HG02642 (cell line): ENCODE results near the gene KRT7.
"Not testable (repeated sequence)": the region's sequence is repeated elsewhere in the genome, so short reads cannot be mapped to it uniquely, and the experiment has no call there.

Source experiments
- ATAC-seq: cut with Tn5 transposase; IDR thresholded peaks from one replicate; pipeline ENCODE4 v1.9.1; 2021; ENCODE audit warnings: mild to moderate bottlenecking; ENCODE audit not compliant: unreplicated experiment, poor library complexity

Gene KRT7

DNA sequence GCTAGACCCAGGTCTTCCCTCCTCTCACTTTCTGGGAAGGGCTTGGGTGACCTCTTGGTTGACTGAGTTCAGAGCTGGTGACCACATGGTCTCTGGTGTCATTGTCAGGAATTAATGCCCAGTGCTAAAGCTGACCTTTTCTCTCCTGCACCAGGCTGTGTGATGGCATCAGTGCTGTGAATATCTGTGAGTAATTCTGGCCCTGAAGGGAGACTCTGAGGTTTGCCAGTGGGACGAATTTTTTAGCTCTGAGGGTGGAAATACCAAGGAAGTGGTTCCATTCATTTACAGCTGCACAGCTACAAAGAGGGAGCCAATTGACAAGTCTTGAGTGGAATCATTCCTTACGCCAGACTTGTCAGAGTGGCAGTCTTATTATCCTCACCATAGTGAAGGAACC is 35.2 kb downstream of the KRT7 start:
- ATAC-seq, result no peak

DNA sequence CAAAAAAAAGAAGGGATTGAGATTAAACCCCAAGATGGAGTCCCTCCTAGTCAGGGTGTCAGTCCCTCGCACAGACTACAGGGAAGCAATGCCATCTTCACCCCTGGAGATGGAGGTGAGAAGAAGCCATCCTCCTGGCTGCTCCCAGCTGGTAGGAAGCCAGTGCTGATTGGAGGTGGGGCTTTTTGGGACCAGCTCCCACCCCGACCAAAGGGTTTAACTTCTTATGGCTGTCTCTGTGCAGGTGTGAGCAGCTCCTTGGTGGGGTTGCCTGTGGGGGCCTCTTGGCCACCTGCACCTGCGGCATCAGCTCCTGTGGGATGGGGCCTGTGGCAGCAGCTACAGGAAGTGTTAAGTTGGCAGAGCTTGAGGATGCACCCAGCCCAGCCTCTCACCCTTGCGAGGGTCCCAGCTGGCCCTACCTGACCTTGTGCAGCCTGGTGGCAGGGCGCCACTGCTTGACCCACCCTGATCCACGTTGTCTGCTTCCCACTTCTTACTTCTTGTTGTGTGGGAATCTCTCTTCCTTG is 37.6 kb downstream of the KRT7 start:
- no peak for ATAC-seq

- ATAC-seq, result no peak
These were observed 38.1 kb downstream of the KRT7 start for GRCh38 chr12:52271158-52271557.

GRCh38 chr12:52274521-52275120 is 41.6 kb downstream of the KRT7 start, which contains the start of gene KRT86:
TSS of gene KRT86 (plus strand) at chr12:52274645. CDS start at chr12:52301917, 27,272 bp downstream.
- no peak for ATAC-seq

DNA sequence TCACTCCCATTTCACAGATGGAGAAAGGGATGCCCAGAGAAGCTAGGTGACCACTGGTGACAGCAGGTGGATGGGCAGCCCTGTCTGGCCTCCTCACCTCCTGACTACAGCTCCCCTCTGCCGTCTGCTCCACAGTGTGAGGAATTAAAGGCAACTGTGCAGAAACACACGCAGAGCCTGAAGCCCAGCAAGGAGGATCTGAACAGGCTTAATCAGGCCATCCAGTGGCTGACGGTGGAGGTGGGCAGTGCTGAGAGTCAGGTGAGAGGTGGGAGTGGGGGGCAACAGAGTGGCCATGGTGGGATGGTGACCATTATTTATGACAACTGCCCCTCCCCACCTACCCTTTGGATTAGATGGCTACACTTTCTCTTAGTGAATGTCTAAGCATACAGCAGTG is 42.6 kb downstream of the KRT7 start:
- no peak for ATAC-seq

DNA sequence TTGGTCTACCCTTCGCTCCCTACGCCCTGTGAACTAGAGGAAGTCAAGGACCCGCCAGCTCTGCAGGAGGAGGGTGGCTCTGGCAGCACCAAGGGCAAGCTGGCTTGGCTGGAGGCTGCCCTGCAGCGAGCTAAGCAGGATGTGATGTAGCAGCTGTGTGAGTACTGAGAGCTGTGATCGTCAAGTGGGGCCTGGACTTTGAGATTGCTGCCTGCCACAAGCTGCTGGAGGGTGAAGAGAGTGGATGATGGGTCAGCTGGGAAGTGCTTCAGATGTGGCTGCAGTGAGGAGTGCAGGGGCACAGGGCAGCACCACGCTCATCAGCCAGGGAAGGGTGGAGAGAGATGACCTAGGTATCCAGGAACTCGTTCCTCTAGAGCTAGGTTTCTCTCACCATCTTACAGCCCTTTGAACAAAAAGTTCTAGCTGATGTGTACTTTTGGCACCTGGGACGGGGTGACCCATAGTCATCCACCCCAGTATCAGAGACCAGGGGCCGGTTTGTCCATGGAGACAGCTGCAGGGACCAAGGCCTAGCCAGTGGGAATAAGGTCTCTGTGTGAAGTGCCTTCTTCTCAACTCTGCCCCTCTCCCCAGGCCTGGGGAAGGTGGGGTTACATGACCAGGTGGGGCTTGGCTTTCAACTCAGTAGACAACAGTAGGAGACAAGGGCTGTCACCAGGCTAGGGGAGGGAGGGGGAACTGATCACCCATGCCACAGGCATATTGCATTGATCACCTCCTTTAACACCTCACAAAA is 44.6 kb downstream of the KRT7 start:
- no peak for ATAC-seq

- ATAC-seq, result peak; percentile 92
These were observed 45.8 kb downstream of the KRT7 start for GRCh38 chr12:52278575-52279421.

DNA sequence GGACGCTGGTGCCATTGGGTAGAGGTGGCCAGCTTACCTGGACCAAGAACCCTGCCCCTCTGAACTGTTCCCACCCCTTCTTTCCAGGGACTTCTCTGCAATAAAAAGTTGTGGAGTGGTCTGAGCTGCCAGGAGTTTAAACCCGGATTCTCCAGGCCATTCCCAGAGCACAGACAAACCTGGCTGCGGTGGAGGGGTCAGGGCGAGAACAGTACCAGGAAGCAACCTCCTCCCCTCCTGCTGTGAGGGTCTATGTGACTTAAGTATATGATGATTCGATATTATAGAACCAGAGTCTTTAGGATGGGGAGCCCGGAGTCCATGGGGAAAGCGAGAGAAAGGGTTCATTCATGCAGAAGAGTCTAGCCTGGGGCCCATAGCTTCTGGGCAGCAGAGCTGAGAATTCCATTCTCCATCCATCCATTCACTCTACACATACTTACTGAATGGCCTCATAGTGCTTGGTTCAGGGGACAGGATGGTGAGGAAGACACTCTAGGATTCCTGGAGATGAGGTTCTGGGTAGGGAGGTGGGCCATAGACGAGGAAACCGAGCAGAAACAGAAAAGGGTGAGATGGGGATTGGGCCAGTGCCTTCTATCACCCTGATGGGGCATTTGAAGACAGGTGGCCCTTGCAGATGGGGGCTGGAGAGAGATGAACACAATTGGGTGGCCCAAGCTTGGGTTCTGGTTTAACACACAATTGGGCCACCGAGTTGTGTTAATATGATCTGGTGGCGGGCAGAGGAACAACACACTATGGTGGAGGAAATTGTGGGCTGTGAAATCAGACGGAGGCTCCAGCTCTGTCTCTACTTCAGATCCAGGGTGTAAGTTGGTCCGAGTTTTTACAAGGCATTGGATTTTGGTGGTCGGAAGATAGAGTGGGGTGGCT is 46.6 kb downstream of the KRT7 start:
- ATAC-seq, result no peak

GRCh38 chr12:52280319-52280795 is 47.3 kb downstream of the KRT7 start:
- ATAC-seq, result no peak

- no peak for ATAC-seq
These were observed 47.9 kb downstream of the KRT7 start for GRCh38 chr12:52280796-52281560.

DNA sequence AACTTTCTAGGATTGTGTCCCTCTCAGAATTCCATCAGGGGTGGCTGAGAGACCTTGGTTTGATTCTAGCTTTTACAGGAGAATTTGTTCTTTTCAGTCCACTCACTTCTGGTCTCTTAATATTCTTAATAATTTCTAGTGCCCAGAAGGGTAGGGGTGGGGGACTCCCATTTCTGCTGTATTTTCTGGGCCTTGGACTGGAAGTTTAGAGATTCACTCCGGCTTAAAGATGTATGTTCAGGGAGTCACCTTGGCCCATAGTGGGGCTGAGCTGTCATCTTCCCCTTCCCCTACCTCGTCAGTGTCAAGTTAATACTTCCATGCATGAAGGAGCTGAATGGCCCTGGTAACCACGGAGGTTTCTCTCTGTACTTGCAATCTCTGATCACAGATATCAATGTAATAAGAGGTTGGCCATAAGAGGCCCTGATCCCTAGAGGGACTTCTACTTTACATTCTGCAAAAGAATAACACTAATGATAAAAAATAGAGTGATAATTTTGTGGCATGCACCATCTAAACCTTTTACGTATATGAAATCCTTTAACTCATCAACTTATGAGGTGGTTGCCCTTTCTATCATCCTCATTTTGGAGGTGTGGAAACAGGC is 51.6 kb downstream of the KRT7 start:
- ATAC-seq, result no peak

DNA sequence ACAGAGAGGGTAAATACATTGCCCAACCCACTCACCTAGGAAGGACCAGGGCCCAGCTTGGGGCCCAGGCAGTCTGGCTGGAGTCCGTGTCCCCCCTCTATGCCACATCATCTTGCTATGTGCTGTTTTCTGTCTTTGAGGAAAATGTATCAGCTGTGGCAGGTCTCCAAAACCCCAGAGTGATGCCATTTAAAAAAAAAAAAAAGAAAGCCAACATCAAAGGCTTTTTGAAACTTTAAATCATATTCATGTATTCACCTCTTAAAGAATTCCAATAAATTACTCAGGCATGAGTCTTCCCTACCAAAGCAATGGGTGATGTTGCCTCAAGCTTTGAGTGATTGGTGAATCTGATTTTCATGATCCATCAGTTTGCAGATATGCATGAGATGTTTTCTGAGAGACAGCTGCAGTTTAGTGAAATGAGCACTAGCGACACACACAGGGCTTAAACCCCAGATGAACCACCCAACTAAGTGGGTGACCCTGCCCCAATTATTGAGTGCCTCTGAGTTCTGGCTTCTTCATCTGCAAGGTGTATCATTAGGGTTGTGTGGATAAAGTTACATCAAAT is 52.2 kb downstream of the KRT7 start:
- ATAC-seq, result no peak

GRCh38 chr12:52285851-52286530 is 52.9 kb downstream of the KRT7 start:
- no peak for ATAC-seq

- ATAC-seq, result not testable (repeated sequence)
These were observed 54.1 kb downstream of the KRT7 start for GRCh38 chr12:52286857-52287785.

DNA sequence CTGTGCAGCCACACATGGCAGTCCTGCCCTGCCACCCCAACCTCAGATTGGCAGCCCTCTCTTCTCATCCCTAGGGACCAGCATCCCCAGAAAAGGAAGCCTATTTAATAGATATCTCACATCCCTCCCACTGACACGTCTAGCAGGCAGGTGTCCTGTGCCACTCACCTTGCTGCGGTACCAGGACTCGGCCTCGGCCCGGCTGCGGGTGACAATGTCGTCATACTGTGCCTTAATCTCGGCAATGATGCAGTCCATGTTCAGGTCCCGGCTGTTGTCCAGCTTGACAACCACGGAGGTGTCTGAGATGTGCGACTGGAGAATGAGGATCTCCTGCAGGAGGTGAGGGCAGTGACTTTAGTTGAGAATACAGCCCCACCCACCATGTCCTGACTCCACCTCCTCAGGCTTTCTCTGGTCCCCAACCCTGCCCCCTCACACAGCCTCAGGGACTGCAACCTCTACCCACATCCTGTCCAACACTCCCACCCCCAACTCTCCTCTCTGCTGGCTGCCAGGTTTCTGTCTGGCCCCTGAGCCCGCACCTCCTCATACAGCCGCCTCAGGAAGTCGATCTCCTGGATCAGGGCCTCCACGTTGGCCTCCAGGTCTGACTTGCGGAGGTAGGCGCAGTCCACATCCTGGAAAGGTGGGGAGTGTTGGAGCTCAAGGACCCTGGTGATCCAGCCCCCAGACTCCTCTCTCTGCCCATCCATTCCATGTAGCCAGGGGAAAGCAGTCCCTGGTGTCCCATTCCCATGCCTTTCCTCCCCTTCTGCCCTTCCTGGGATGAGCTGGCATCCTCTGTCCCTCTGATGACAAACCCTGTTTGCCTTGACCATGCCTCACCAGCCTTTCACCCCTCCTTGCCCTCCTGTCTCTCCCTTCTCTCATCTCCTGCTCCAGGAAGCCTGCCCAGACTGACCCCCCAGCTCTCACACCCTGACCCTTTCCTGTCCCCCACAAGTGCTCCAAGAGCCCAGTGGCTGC is 55.1 kb downstream of the KRT7 start:
- peak; percentile 59 for ATAC-seq
